Activated T-cell treated with anti-CD3 and anti-CD28 coated beads, Interleukin-2, amount 50 U/mL, for 72 hours (primary cell): ENCODE measurements around the gene GCK. TPM values are rescaled to one million over a fixed set of nuclear protein-coding genes. Genes with fewer than 3 reads are reported as not detected.

Experiments used
- ATAC-seq, 2 donors: fragments of 150-1000 bp; cut with Tn5 transposase; replicated peaks in 1 of 2; 2 replicates each; pipeline ENCODE4 v1.10.0; 2021; ENCODE audit warnings: moderate library complexity in 2 of 2, mild to moderate bottlenecking in 1 of 2
- DNase-seq, 2 donors: peaks; one replicate each; pipeline ENCODE4 v3.0.0; 2021 to 2022; ENCODE audit warnings: mixed read lengths in 1 of 2
- H3K27ac Mint-ChIP-seq: one replicate; pipeline ENCODE4 v1.8.0; 2022; ENCODE audit warnings: mild to moderate bottlenecking, moderate library complexity, mixed read lengths
- H3K27me3 Mint-ChIP-seq: one replicate; pipeline ENCODE4 v1.8.0; 2022; ENCODE audit warnings: low read depth, mixed read lengths
- H3K36me3 Mint-ChIP-seq, 2 donors: one replicate each; pipeline ENCODE4 v1.8.0; 2022; ENCODE audit warnings: mixed read lengths in 2 of 2, mild to moderate bottlenecking in 1 of 2; ENCODE audit not compliant: insufficient read depth in 2 of 2
- H3K4me1 Mint-ChIP-seq: one replicate; pipeline ENCODE4 v1.8.0; 2022; ENCODE audit warnings: low read depth, mixed read lengths
- H3K4me3 Mint-ChIP-seq, 2 donors: one replicate each; pipeline ENCODE4 v1.8.0; 2022; ENCODE audit warnings: mild to moderate bottlenecking in 2 of 2, mixed read lengths in 2 of 2, moderate library complexity in 2 of 2
- H3K9me3 Mint-ChIP-seq, 2 donors: one replicate each; pipeline ENCODE4 v1.8.0; 2022; ENCODE audit warnings: mixed read lengths in 2 of 2
- total RNA-seq, 2 donors: library from RNA; stranded (reverse); gene quantifications; one replicate each; pipeline ENCODE4 v1.2.3, GENCODE V29; 2022

Gene GCK
- total RNA-seq, 2 donors from 2014 or later, result 0.67 to 1.3 TPM

DNA sequence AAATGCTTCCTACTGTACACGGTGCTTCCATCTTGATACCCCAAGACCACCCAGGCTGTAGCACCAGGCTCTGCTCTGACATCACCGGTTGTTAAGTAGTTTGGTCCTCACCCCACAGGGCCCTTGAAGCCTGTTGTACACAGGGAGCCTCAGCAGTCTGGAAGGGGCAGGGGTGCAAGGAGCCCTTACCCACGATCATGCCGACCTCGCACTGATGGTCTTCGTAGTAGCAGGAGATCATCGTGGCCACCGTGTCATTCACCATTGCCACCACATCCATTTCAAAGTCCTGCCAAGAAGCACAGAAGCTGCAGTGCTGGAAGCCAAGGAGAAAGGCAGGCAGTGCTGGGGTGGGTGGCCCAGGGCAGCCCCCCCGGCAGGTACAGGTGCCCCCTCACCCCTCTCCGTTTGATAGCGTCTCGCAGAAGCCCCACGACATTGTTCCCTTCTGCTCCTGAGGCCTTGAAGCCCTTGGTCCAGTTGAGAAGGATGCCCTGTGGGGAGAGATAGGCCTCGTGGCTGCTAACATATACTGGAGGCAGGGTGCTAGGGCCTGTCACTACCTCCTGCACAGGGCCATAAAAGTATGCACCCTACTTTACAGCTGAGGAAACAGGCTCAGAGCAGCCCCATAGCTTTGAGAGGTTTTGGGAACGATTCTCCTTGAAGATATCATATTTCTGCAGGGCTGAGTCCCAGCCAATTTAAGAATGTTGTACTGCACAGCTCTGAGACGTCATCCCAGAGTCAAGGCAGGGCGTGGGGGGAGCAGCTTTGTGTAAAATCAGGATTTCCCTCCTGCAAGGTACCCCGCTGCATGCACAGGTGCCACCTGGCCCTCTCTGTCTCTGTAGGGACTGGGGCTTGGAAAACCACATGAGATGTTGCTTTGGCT lies 39.4 kb downstream of the GCK start:
- Mint-ChIP-seq H3K36me3 (no peaks in the 10 kb centered on the region), H3K27me3 (peaks cover 7% of the 10 kb centered on the region), H3K4me3 (no peak overlapping the region), H3K4me1 (peaks cover 14% of the 10 kb centered on the region), H3K27ac (no peak overlapping the region), H3K9me3 (no peaks in the 10 kb centered on the region)
- no peak for ATAC-seq
- DNase-seq, result no peak

DNA sequence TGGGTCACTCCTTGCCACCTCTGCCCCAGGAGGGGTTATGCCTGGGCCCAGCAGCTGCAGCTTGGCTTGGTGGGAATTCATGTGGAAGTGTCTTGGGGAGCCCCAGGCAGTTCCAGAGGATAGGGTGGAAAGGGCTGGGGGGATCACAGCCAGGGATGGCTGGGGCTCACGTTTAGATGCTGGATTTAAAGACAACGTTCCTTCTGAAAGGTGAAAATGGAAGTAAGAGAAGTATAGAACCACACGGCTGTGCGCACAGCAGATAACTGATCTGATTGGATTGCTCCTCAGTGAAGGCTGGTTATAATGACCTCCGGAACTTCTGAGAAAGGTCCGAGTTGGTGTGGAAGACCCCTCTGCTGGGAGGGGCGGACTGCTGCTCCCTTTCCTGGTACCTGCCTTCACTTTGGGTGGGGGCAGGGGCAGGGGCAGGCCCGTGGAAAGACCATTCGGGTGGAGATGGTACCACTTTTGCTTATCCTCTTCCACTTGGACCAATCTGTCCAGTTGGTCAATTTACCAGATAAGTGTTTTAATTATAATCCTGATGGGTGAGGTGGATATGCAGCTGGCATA lies 40.2 kb downstream of the GCK start:
- DNase-seq, result no peak
- H3K27ac Mint-ChIP-seq, result no peak overlapping the region

DNA sequence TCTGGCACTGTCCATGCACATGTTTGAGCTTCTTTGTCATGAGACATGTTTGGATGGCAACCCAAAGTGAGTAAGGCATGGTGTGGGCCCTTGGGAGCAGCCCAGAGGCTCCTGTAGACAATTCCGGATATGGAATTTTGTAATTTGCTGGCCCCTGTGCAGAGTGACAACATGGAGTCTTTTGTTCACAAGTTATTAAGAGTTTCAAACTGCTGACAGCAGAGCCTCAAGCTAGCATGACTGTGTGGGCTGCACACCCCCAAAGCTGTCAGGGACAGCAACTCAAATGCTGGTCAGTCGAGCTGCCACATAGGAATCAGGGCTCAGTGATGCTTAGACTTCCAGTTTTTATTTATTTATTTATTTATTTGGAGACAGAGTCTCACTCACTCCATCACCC lies 41.1 kb downstream of the GCK start:
- Mint-ChIP-seq H3K36me3 (no peaks in the 10 kb centered on the region), H3K27ac (no peak overlapping the region), H3K4me1 (peaks cover 14% of the 10 kb centered on the region), H3K27me3 (peaks cover 7% of the 10 kb centered on the region), H3K4me3 (no peak overlapping the region), H3K9me3 (no peaks in the 10 kb centered on the region)
- ATAC-seq (no peak), DNase-seq (no peak)

More for the DNA sequence above, 40.2 kb downstream of the GCK start:
- Mint-ChIP-seq H3K4me3 (no peak overlapping the region), H3K36me3 (no peaks in the 10 kb centered on the region), H3K4me1 (peaks cover 14% of the 10 kb centered on the region), H3K27me3 (peaks cover 7% of the 10 kb centered on the region), H3K9me3 (no peaks in the 10 kb centered on the region)
- no peak for ATAC-seq

DNA sequence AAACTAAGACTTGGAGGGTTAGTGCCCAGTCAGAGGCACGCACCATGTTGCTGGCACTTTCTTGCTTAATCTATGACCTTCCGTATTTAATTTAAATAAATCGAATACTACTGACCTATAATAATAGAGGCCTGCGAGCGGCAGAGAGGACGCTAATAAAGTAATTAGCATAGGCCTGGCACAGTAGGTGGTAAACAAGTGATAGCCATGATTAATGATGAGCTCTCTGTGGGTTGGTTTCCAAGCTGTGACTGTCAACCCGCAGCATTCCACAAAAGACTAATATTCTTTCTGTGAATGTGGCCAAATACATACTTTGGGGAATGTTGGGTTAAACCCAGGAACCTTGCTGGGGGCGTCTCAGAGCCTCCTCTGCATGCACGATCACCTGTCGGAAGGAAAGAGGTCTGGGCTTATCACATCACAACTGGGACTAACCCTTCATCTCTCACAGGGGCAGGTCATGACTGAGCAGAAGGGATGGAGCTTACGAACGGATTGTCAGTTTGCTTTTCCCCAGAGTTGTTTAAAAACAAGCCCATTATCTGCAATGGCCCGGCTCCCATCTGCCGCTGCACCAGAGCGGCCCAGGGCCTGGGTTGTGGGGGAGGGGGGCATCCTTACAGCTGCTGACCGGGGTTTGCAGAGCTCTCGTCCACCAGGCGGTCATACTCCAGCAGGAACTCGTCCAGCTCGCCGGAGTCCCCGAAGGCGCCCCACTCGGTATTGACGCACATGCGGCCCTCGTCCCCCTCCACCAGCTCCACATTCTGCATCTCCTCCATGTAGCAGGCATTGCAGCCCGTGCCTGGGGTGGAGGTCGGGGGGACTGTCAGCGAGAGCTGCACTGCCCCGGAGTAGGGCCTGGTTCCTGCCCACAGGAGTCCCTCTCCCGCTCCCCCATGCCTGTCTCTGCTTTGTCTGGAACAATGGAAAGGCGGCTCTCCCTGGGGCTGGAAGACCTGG lies 41.9 kb downstream of the GCK start:
- no peak overlapping the region for H3K27ac Mint-ChIP-seq
- H3K4me3 Mint-ChIP-seq, result no peak overlapping the region
- DNase-seq (no peak), ATAC-seq (no peak)
- no peaks in the 10 kb centered on the region for H3K36me3 Mint-ChIP-seq
- H3K9me3 Mint-ChIP-seq, result no peaks in the 10 kb centered on the region
- H3K27me3 Mint-ChIP-seq, result peaks cover 7% of the 10 kb centered on the region
- H3K4me1 Mint-ChIP-seq, result peaks cover 14% of the 10 kb centered on the region

DNA sequence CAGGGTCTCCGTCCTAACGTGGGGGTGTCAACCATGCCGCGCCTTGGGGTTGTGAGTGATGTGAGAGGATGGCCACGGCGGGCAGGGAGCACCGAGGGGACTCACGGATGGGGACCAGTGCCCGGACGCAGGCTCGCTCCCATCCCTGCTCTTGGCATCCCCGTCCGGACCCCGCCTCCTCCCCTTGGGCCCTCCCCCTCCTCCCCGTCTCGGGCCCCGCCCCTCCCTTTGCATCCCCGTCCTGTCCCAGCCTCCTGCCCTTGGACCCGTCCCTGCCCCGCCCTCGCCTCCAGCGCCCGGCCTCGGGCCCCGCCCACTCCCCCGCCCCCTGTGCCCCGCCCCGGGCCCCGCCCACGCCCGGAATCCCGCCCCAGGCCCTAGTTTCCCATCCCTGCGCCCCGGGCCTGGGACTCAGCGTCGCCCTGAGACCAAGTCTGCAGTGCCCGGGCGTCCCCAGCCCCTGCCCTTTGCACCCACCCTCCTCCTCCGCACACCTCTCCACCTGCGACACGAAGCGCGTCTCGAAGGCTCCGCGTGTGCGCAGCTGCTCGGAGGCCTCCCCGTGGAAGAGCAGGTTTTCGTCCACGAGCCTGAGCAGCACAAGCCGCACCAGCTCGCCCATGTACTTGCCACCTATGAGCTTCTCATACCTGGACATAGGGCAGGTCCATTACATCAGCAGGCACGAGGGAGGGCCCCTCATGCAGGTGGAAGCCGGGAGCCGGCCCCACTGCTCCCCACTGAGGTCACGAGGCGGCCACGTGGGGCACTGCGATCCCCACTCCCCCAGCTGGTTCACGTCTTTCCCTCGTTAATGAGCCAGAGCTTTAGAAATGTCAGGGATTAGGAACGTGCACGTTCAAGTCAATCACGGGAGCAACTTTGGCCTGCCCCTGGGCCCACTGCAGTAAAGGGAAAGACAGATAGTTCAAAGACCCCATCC lies 43.0 kb downstream of the GCK start:
- ATAC-seq (peak; percentile 82 to 85), DNase-seq (peak; percentile 68 to 77)
- H3K4me1 Mint-ChIP-seq, result peaks cover 14% of the 10 kb centered on the region
- peak overlapping the region; percentile 75 to 81 for H3K4me3 Mint-ChIP-seq
- no peaks in the 10 kb centered on the region for H3K36me3 Mint-ChIP-seq
- no peak overlapping the region for H3K27ac Mint-ChIP-seq
- peaks cover 7% of the 10 kb centered on the region for H3K27me3 Mint-ChIP-seq
- no peaks in the 10 kb centered on the region for H3K9me3 Mint-ChIP-seq

DNA sequence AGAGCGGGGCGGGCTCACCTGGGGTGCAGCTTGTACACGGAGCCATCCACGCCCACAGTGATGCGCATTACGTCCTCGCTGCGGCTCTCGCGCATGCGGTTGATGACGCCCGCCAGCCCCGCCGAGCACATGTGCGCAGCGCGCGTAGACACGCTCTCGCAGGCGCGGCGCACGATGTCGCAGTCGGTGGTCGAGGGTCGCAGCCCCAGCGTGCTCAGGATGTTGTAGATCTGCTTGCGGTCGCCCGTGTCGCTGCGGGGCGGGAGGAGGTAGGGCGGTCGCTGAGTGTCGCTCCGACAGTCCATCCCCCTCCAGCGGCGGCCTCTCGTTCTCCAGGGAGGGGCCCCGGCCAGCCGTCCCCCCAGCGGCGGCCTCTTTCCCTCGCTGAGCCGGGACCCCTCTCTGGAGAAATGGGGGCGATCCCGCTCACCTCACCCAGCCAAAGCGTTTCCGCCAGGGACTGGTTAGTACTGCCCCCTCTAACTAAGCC lies 43.7 kb downstream of the GCK start:
- no peak overlapping the region for H3K27ac Mint-ChIP-seq
- ATAC-seq, result peak; percentile 57 to 59

DNA sequence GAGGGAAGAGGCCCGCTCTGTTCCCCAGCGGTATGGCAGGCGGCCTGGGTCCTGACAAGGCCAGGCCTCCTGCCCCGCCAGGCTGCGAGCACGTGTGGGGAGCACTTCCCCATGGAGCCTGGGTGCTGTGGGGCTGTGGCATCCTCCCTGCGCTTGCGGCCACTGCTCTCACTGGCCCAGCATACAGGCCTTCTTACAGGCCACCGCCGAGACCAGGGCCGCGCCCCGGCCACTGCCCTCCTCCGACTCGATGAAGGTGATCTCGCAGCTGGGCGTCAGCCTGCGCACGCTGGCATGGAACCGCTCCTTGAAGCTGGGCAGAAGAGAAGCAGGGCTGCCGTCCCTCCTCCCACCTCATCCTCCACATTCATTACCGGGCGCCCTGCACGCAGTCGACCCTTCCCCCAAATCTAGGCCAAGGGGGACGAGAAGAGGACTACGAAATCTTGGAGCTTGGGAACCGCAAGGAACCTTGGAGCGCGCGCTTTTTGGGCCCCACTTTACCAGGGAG lies 44.2 kb downstream of the GCK start:
- no peak overlapping the region for H3K27ac Mint-ChIP-seq
- no peaks in the 10 kb centered on the region for H3K36me3 Mint-ChIP-seq
- H3K9me3 Mint-ChIP-seq, result no peaks in the 10 kb centered on the region
- H3K27me3 Mint-ChIP-seq, result peaks cover 7% of the 10 kb centered on the region
- DNase-seq, result no peak
- no peak for ATAC-seq
- peaks cover 14% of the 10 kb centered on the region for H3K4me1 Mint-ChIP-seq
- H3K4me3 Mint-ChIP-seq, result peak overlapping the region; percentile 75 to 81

More for the DNA sequence above, 43.7 kb downstream of the GCK start:
- H3K4me3 Mint-ChIP-seq, result peak overlapping the region; percentile 75 to 81
- peak; percentile 60 for DNase-seq
- no peaks in the 10 kb centered on the region for H3K9me3 Mint-ChIP-seq
- peaks cover 14% of the 10 kb centered on the region for H3K4me1 Mint-ChIP-seq
- no peaks in the 10 kb centered on the region for H3K36me3 Mint-ChIP-seq
- peaks cover 7% of the 10 kb centered on the region for H3K27me3 Mint-ChIP-seq

DNA sequence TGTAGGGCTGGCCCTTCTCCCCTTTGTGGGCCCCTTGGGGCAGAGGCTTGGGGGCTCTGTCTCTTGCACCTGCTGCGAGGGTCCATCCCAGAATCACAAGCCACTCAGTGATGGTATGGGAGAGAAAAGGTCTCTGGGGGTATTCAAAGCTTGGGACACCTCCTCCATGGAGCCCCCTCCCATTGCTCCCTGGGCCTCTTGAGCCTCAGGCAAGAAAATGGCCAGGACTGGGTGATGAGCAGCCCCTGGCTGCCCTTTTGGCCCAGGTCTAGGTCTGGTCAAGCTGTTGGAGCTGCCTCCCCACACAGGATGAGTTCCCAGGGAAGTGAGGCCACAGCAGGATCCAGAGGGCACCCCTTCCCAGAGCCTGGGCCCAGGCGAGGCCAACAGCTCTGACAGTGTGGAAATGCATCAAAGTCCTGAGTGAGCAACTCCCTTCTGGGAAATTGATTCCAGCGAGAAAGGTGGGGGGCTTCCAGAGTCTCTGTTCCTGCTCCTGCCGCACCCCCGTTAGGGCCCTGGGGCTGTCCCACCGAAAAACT lies 44.7 kb downstream of the GCK start:
- Mint-ChIP-seq H3K36me3 (no peaks in the 10 kb centered on the region), H3K9me3 (no peaks in the 10 kb centered on the region), H3K27ac (no peak overlapping the region), H3K4me1 (peaks cover 14% of the 10 kb centered on the region), H3K4me3 (no peak overlapping the region), H3K27me3 (peaks cover 7% of the 10 kb centered on the region)
- ATAC-seq, result no peak
- DNase-seq, result no peak

DNA sequence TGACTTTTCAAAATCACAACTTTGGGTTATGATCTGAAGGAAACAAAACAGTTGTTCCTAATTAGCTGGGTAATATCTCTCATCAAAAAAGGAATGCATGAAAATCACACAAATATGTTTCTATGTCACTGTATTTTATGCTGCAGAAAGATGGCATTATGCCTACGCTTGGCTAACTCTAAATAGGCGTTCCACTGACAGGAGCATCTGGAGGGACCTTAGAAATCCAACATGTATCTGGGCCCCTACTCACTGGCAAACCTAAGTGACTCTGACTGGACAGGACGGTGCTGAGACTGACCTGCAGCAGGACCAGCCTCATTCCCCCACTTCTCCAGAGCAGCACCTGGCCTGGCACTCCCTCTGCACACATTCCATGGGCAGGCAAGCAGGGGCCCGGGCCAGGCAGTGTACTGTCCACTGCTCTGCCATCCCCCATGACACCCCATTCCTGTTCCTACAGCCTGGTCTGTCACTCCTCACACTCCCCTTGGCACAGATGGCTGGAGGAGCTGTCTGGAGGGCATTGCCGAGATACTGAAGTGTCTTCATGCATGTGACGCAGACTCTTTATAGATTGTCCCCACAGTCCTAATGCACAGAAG lies 45.5 kb downstream of the GCK start:
- Mint-ChIP-seq H3K9me3 (no peaks in the 10 kb centered on the region), H3K4me3 (no peak overlapping the region), H3K36me3 (no peaks in the 10 kb centered on the region), H3K4me1 (peaks cover 14% of the 10 kb centered on the region), H3K27ac (no peak overlapping the region), H3K27me3 (peaks cover 7% of the 10 kb centered on the region)
- no peak for DNase-seq
- ATAC-seq, result no peak

DNA sequence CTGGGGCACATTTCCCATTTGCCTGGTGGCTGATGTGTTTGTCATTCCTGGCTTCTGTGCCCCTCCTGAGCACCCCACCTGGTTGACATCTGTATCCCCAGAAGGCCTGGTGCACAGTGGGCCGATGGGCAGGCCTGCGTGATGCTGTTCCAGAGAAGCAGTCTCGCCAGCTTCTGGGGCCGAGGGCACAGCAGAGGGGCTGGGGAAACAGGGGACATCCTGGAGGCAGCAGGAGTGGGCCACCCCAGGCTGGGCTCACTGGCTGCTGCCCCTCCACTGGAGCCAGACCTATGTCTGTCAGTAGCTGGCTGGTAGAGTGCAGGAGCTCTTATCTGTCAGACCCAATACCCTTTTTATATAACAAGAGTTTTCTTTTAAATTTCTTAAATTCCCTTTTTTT lies 47.2 kb downstream of the GCK start:
- Mint-ChIP-seq H3K27ac (no peak overlapping the region), H3K36me3 (no peaks in the 10 kb centered on the region), H3K27me3 (peaks cover 7% of the 10 kb centered on the region), H3K9me3 (no peaks in the 10 kb centered on the region), H3K4me3 (no peak overlapping the region), H3K4me1 (peaks cover 20% of the 10 kb centered on the region)
- DNase-seq, result no peak
- ATAC-seq, result no peak

DNA sequence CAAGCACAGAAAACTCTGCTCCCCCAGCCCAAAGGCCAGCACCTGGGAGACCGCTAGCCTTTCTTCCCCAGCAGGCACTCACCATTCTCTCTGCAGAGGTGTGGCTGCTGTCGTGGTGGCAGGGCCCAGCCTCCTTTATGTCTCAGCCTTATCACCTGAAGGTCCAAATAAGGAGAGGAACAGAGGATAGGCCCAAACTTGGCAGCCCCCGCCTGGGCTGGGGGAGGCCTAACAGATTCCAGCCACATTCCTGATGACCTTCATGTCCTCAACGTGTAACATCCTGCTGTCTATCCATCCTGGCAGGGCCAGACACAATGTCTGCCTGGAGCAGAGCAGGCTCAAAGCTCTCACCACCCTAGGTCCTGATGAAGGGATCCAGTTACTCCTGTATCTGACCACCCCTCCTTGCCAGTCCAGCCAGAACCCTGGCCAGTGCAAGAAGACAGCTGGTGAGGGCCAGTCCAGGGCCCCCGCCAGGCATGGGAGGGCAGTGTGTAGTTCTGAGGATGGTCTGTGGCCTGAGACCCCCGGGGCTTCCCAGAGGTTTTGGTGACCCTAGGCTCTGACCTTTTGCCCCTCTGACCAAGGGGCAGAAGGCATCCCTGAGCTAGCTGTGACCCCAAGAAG lies 47.9 kb downstream of the GCK start, which contains the start of gene MYL7:
TSS of gene MYL7 (minus strand) at position 112 of the 630 bp plus-strand sequence. CDS start at position 85, 27 bp downstream.
- Mint-ChIP-seq H3K27me3 (peaks cover 7% of the 10 kb centered on the region), H3K27ac (no peak within 1 kb of the TSS), H3K4me1 (peaks cover 14% of the 10 kb centered on the region), H3K9me3 (no peaks in the 10 kb centered on the region), H3K4me3 (no peak within 1 kb of the TSS), H3K36me3 (no peaks in the 10 kb centered on the region)
- DNase-seq (no peak), ATAC-seq (no peak)
